ENCODE data around the gene TAPT1.
"Not testable (repeated sequence)": the region's sequence is repeated elsewhere in the genome, so short reads cannot be mapped to it uniquely, and the experiment has no call there.

The TAPT1 gene

DNA sequence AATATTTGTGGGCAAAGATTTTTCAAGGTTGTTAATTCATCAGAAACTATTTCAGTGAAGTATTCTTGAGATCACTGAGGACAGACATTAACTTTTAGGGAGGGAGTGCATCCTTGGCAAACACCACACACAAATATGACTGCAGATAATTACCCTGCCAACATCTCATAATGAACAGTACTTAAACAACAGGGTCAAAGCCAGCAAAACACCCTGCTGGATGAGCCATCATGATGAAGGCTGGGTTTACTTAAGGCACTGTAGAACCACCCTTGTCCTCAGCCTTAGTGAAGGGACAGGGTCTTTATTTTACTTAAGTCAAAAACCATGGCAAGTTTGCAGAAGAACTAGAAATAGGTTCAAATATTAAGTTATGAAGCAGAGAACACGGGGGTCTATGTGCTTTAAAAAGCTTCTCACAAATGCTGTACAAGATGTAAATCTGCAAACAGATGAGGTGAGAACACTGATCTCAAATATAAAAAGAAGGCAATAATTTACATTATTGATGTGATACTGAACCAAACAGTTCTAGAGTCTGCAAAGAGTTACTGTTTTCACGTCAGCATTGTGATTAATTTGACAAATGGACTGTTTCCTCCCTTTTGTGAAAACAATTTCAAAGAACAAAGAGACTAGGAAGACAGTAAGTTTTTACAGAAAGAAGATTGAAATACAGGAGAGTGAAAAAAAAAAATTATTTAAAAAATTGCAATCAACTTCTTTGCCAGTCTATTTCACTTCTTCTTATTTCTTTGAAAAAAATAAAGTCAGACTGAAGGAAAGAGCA is 28.2 kb downstream of the TAPT1 start:
- Mint-ChIP-seq H3K36me3 (ENCODE audit: low read depth) (peaks cover 4% of the 10 kb centered on the region), H3K27me3 (ENCODE audit: low read depth) (no peaks in the 10 kb centered on the region), H3K4me1 (peaks cover 33% of the 10 kb centered on the region), H3K27ac (peak overlapping the region; percentile 71 to 86 (median 86)), H3K9me3 (no peaks in the 10 kb centered on the region), H3K4me3 (peak overlapping the region in 1 of 3 experiments; percentile 40)
- TF ChIP-seq, protein P1, sequence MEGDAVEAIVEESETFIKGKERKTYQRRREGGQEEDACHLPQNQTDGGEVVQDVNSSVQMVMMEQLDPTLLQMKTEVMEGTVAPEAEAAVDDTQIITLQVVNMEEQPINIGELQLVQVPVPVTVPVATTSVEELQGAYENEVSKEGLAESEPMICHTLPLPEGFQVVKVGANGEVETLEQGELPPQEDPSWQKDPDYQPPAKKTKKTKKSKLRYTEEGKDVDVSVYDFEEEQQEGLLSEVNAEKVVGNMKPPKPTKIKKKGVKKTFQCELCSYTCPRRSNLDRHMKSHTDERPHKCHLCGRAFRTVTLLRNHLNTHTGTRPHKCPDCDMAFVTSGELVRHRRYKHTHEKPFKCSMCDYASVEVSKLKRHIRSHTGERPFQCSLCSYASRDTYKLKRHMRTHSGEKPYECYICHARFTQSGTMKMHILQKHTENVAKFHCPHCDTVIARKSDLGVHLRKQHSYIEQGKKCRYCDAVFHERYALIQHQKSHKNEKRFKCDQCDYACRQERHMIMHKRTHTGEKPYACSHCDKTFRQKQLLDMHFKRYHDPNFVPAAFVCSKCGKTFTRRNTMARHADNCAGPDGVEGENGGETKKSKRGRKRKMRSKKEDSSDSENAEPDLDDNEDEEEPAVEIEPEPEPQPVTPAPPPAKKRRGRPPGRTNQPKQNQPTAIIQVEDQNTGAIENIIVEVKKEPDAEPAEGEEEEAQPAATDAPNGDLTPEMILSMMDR (IDR thresholded peaks at IDR 0.05; ENCODE audit: unreplicated experiment in 3 of 3) = no peak

DNA sequence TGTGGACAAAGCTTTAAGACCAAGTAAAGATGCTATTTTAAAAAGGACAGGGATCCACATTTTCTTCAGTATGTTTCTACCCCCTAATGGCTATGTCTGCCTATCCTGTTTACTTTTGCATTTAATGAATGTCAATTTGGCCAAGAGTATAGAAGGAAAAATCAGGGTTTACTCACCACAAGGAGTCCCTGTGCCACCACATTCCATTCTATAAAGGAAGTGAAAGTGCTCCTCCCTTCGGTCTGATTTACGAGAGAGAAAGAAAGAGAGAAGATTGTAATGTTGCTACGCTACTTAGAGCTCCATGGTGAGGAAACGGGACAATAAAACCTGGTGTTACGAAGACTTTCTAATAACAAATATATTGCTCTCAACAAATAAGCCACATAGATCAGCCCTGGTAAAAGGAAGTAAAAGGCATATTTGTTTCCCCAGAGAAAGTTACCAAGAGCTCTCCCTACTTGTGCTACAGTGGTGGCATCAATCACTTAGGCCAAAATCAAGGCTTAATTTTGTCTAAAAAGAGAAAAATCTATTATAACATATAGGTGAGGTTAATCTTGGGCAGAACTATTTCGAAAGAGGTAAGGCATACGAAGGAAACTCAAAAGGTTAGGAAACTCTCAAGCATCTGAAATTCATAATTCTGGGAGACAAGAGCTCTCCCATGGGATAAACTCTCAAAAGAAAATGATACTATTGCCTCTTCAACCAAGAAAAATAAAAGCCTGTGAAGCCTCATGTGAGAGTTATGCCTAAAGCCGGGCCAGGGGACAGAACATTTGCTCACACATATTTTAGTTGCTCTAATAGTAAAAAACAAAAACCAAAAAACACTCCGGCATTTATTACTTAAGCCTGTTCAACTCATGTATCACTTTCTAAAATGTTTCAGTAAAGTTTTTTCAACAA is 29.5 kb downstream of the TAPT1 start:
- Mint-ChIP-seq H3K27ac (peak overlapping the region; percentile 81 to 86 (median 86)), H3K4me3 (peak overlapping the region; percentile 10 to 41 (median 17)), H3K27me3 (ENCODE audit: low read depth) (no peaks in the 10 kb centered on the region), H3K9me3 (no peaks in the 10 kb centered on the region), H3K36me3 (ENCODE audit: low read depth) (peaks cover 7% of the 10 kb centered on the region), H3K4me1 (peaks cover 43% of the 10 kb centered on the region)
- TF ChIP-seq, protein P1 (IDR thresholded peaks at IDR 0.05; ENCODE audit: unreplicated experiment in 3 of 3) = peak; percentile 38 to 55 (median 44)

DNA sequence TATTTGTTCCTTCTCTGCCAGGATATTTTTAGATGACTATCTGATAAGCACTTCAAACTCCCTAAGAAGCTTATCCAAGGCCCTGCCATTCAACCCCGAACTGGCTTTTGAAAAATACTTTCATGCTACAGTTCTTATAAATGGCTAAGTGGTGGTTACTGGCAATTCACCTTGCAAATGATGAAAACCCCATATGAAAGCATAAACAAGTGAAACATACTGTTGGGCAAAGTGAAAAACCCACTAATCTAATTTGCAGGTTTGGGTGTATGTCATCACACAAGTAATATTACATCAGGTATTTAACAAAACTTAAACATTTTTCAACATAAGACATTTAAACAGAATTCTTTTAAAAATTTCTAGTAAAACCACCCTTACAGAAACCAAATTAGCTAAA is 31.1 kb downstream of the TAPT1 start:
- Mint-ChIP-seq H3K27me3 (ENCODE audit: low read depth) (no peaks in the 10 kb centered on the region), H3K9me3 (no peaks in the 10 kb centered on the region), H3K4me3 (no peak overlapping the region)

DNA sequence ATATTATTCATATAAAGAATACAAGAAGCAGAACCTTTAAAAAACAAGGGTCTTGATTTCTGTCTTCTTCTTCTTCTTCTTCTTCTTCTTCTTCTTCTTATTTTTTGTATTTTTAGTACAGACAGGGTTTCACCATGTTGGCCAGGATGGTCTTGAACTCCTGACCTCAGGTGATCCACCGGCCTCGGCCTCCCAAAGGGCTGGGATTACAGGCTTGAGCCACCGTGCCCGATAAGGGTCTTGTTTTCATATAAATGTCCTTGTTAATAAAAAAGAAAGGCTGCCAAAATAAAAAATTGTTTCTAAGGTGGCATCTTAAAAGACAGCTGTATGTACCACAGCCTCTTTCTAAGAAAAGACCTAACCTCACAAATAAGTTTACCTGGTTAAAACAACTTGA is 31.5 kb downstream of the TAPT1 start:
- peaks cover 16% of the 10 kb centered on the region for H3K36me3 Mint-ChIP-seq (ENCODE audit: low read depth)
- H3K27ac Mint-ChIP-seq; H3K9me3 Mint-ChIP-seq; H3K27me3 Mint-ChIP-seq (ENCODE audit: low read depth); H3K4me3 Mint-ChIP-seq: not testable (repeated sequence)
- peaks cover 43% of the 10 kb centered on the region for H3K4me1 Mint-ChIP-seq

More for the DNA sequence above, 31.1 kb downstream of the TAPT1 start:
- peaks cover 43% of the 10 kb centered on the region for H3K4me1 Mint-ChIP-seq
- TF ChIP-seq, protein P1 (IDR thresholded peaks at IDR 0.05; ENCODE audit: unreplicated experiment in 3 of 3) = no peak
- H3K27ac Mint-ChIP-seq = peak overlapping the region in 1 of 3 experiments; percentile 28
- H3K36me3 Mint-ChIP-seq (ENCODE audit: low read depth) = peaks cover 13% of the 10 kb centered on the region

DNA sequence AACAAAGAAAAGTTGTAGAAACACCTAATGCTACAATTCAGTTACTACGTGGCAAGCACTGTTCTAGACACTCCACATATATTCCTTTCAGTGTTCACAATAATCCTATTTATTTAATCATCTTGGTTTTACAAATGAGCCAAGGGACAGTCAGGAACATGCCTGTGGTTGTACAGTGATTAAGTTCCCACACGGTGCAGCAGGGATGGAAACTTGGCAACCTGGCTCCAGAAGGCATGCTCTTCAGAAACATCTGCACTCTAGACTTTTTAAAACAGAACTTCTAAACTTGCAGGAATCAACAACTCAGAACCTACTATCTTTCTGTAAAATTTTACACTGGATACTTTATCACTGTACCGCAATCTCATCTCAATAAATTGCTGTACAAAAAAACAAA is 32.1 kb downstream of the TAPT1 start:
- no peaks in the 10 kb centered on the region for H3K27me3 Mint-ChIP-seq (ENCODE audit: low read depth)
- TF ChIP-seq, protein P1 (IDR thresholded peaks at IDR 0.05; ENCODE audit: unreplicated experiment in 3 of 3) = no peak
- peaks cover 43% of the 10 kb centered on the region for H3K4me1 Mint-ChIP-seq
- H3K9me3 Mint-ChIP-seq = no peaks in the 10 kb centered on the region
- H3K4me3 Mint-ChIP-seq = no peak overlapping the region
- peaks cover 22% of the 10 kb centered on the region for H3K36me3 Mint-ChIP-seq (ENCODE audit: low read depth)
- peak overlapping the region in 1 of 3 experiments; percentile 93 for H3K27ac Mint-ChIP-seq

Data from nephron (organoid).